PC-3 (cell line): ENCODE data around the gene ZCWPW1.

Source experiments
- EZH2 ChIP-seq: fragments of 300-600 bp; sonication (generic); IDR thresholded peaks from one replicate; pipeline ENCODE4 v1.6.1; 2017; ENCODE audit warnings: antibody characterized with exemption, mild to moderate bottlenecking, low read length; ENCODE audit not compliant: unreplicated experiment
- EZH2phosphoT487 ChIP-seq: fragments of 300-600 bp; sonication (generic); IDR thresholded peaks from 2 replicates; pipeline ENCODE4 v1.6.1; 2018; ENCODE audit warnings: mild to moderate bottlenecking, antibody characterized with exemption, low read length, borderline replicate concordance
- TF ChIP-seq, protein P1 (sequence below): fragments of 300-600 bp; sonication (generic); conservative IDR thresholded peaks from 2 replicates; pipeline ENCODE4 v1.5.1; 2017; ENCODE audit warnings: antibody characterized with exemption, low read depth, mild to moderate bottlenecking, low read length

DNA sequence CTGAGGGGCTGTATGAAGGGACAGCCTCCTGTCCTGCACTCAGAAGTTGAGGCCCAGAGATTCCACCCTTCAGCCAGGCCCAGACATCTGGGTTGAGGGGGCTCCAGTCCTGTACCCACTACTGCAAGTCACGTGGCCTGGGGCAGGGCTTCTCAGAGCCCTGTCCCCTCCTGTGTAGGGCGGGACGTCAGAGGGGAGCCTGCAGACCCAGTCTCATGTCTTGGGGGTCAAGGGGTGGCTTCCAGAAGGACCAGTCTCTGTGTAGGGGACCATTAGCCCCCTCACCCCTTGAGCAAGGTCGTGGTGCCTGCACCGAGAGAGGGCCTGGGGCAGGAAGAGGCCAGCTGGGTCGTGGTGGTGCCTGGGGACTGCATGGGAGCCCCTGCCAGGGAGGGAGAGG lies 55.8 kb downstream of the ZCWPW1 start:
- TF ChIP-seq, protein P1, sequence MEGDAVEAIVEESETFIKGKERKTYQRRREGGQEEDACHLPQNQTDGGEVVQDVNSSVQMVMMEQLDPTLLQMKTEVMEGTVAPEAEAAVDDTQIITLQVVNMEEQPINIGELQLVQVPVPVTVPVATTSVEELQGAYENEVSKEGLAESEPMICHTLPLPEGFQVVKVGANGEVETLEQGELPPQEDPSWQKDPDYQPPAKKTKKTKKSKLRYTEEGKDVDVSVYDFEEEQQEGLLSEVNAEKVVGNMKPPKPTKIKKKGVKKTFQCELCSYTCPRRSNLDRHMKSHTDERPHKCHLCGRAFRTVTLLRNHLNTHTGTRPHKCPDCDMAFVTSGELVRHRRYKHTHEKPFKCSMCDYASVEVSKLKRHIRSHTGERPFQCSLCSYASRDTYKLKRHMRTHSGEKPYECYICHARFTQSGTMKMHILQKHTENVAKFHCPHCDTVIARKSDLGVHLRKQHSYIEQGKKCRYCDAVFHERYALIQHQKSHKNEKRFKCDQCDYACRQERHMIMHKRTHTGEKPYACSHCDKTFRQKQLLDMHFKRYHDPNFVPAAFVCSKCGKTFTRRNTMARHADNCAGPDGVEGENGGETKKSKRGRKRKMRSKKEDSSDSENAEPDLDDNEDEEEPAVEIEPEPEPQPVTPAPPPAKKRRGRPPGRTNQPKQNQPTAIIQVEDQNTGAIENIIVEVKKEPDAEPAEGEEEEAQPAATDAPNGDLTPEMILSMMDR, result no peak
- TF ChIP-seq EZH2 (no peak), EZH2phosphoT487 (no peak)
